ENCODE data around the gene LRRC49. TPM values are rescaled to one million over a fixed set of nuclear protein-coding genes. Genes with fewer than 3 reads are reported as not detected.

LRRC49 gene
- total RNA-seq, 2 donors from 2014 or later, result 5.2 to 6.9 TPM

DNA sequence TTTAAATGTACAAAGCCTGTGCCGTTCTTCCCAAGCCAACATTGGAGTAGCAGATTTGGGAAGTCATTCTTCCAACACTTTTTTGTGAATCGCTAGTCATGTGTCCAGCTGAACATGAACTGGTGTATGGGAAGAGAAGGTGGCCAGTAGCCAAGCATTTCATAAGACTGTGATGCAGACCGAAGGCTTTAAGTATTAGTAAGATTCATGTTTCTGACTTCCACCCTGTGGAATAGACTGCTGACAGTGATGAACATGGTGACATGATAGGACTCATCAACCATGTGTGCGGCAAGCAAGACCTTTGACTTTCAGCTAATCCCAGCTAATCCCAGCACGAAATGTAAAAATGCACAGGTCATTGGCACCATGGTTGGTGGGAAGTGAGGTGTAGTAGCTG lies 174.4 kb downstream of the LRRC49 start:
- no peak for ATAC-seq
- no peaks in the 10 kb centered on the region for H3K36me3 Mint-ChIP-seq (ENCODE audit: low read depth)
- no peak overlapping the region for H3K27ac Mint-ChIP-seq
- H3K9me3 ChIP-seq (ENCODE audit: control insufficient read depth, low read length, poor library complexity, severe bottlenecking), result no peaks in the 10 kb centered on the region
- H3K4me3 Mint-ChIP-seq, result no peak overlapping the region
- DNase-seq, result no peak
- no peaks in the 10 kb centered on the region for H3K4me1 Mint-ChIP-seq
- H3K27me3 Mint-ChIP-seq, result peaks cover 20% of the 10 kb centered on the region

DNA sequence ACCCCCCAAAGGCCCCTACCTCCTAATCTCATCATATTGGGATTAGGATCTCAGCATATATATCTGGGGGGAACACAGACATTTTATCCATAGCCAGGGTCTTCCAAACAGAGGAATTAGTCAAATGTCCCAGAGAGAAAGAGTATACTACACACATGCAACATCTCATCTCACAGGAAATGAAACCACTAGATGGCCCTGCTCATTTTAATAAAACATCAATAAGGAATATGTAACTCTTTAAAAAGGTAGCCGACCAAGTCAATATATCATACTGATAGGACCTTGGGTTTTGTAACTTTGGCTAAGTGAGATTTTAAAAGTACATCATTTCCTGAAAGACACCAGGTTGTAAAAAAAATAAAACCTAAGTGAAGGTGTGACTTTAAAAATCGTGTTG lies 177.1 kb downstream of the LRRC49 start:
- no peak overlapping the region for H3K4me3 Mint-ChIP-seq
- DNase-seq, result no peak
- no peak for ATAC-seq

DNA sequence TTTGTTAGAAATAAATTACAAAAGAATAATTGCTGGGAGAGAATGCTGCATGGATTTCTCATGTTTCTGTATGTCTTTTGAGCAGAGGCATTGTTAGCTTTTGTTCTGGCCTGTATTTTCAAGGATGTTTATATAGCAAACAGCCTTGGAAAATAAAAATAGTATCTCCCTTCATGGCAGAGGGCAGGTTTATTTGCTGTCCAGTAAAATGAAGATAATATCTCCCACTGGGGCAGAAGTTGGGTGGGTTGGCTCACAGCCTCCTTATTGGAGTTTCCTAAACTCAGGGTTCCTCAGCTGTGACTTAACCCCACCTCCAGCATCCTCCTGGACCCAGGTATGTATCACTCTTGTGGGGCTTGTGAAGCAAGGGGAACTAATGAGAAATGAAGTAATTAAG lies 178.9 kb downstream of the LRRC49 start:
- no peak overlapping the region for H3K27ac Mint-ChIP-seq
- peaks cover 19% of the 10 kb centered on the region for H3K27me3 Mint-ChIP-seq
- ATAC-seq (no peak), DNase-seq (no peak)
- no peaks in the 10 kb centered on the region for H3K36me3 Mint-ChIP-seq (ENCODE audit: low read depth)
- no peak overlapping the region for H3K4me3 Mint-ChIP-seq
- H3K4me1 Mint-ChIP-seq, result no peaks in the 10 kb centered on the region
- no peaks in the 10 kb centered on the region for H3K9me3 ChIP-seq (ENCODE audit: control insufficient read depth, low read length, poor library complexity, severe bottlenecking)

More for the DNA sequence above, 177.1 kb downstream of the LRRC49 start:
- no peak overlapping the region for H3K27ac Mint-ChIP-seq
- H3K4me1 Mint-ChIP-seq, result no peaks in the 10 kb centered on the region
- H3K9me3 ChIP-seq (ENCODE audit: control insufficient read depth, low read length, poor library complexity, severe bottlenecking), result no peaks in the 10 kb centered on the region
- peaks cover 15% of the 10 kb centered on the region for H3K27me3 Mint-ChIP-seq
- H3K36me3 Mint-ChIP-seq (ENCODE audit: low read depth), result no peaks in the 10 kb centered on the region

DNA sequence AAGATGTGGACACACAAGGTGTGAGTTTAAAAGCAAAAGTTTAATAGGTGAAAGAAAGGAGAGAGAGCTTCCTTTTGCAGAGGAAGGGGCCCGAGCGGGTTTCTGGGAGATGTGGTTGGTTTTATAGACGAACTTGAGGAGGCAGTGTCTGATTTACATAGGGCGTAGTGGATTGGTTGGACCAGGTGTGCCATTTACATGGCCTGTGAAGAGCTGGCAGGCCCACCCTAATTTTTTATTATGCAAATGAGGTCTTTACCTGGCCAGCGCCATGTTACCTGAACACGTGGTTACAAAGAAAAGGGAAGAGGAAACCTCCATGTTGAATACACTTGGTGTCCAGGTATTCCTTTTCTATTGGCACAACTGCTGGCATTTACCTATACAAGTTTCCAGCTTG lies 179.8 kb downstream of the LRRC49 start:
- ATAC-seq (no peak), DNase-seq (no peak)
- H3K9me3 ChIP-seq (ENCODE audit: control insufficient read depth, low read length, poor library complexity, severe bottlenecking), result no peaks in the 10 kb centered on the region
- H3K4me3 Mint-ChIP-seq, result no peak overlapping the region
- H3K27ac Mint-ChIP-seq, result no peak overlapping the region
- H3K4me1 Mint-ChIP-seq, result no peaks in the 10 kb centered on the region
- H3K36me3 Mint-ChIP-seq (ENCODE audit: low read depth), result no peaks in the 10 kb centered on the region
- peaks cover 14% of the 10 kb centered on the region for H3K27me3 Mint-ChIP-seq

DNA sequence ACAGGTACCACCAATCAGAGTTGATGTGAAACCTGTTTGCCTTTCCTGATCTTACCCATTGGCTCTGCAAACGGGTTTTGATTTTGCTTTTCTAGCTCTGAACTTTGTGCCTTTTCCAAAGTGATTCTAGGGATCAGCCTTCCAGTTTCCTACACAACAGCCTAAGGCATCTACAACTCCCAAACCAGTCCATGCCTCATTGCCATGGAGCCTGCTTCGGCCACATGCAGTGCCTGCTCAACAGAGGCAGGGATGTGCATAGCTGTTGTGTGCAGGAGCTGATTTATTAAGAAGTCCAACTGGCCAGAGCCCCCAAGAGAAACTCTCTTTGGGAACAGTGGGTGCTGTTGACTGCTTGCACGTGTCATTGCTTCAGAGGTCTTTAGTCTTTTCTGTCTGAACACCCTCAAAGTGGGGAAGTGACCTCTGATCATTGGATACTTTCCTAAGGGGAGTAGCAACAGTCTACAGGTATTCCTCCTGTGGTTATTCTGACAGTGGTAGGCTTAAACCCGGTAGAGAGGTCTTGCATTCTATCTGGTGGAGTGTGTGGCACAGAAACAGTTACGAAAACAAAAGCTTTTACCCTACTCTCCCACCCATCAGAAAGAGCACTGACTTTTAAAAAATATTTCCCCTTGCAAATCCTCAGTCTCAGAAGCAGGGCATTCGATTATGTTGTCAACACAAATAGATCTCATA lies 186.0 kb downstream of the LRRC49 start:
- no peak overlapping the region for H3K27ac Mint-ChIP-seq
- H3K4me3 Mint-ChIP-seq, result no peak overlapping the region
- no peaks in the 10 kb centered on the region for H3K4me1 Mint-ChIP-seq
- ATAC-seq (no peak), DNase-seq (no peak)
- no peaks in the 10 kb centered on the region for H3K36me3 Mint-ChIP-seq (ENCODE audit: low read depth)
- H3K9me3 ChIP-seq (ENCODE audit: control insufficient read depth, low read length, poor library complexity, severe bottlenecking), result no peaks in the 10 kb centered on the region
- peaks cover 9% of the 10 kb centered on the region for H3K27me3 Mint-ChIP-seq

DNA sequence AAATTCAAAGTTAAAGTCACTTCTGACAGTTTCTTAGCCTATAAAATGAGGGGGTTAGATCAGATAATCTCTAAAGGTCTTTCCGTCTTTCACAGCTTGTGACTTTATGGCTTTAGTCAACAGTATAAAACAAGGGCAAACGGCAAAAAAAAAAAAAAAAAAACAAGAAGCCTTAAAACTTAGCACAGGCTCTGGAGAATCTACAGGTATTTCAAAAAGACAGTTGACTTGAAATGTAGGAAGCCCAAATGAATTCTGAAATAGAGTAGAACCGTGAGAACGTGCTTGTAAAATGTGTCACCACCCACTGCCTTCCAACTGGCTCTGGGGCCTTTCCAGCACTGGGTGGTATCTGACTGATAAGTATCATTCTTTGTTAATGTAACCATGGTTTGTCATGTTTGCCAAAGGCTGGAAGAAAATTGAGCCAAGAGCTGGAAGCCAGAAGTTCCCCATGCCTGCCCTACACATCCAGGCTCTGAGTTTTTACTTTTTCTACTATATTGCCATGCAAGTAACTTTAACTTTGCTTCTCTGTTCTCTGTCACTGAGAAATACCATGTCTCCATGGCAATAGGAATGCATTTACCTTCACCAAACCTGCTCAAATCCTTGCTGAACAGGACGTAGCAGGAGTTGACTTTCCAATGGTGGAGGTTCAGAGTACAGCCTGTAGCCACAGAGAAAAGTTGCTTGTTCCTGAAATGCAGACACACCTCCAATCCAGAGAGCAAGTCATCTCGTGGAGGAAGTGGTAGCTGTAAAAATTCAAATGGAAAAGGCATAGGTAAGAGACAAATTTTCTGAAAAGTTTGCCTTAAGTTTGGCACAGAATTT lies 186.8 kb downstream of the LRRC49 start:
- H3K27ac Mint-ChIP-seq, result no peak overlapping the region
- H3K4me3 Mint-ChIP-seq, result no peak overlapping the region
- peaks cover 2% of the 10 kb centered on the region for H3K36me3 Mint-ChIP-seq (ENCODE audit: low read depth)
- no peak for ATAC-seq
- no peaks in the 10 kb centered on the region for H3K9me3 ChIP-seq (ENCODE audit: control insufficient read depth, low read length, poor library complexity, severe bottlenecking)
- no peaks in the 10 kb centered on the region for H3K4me1 Mint-ChIP-seq
- peaks cover 11% of the 10 kb centered on the region for H3K27me3 Mint-ChIP-seq
- no peak for DNase-seq

DNA sequence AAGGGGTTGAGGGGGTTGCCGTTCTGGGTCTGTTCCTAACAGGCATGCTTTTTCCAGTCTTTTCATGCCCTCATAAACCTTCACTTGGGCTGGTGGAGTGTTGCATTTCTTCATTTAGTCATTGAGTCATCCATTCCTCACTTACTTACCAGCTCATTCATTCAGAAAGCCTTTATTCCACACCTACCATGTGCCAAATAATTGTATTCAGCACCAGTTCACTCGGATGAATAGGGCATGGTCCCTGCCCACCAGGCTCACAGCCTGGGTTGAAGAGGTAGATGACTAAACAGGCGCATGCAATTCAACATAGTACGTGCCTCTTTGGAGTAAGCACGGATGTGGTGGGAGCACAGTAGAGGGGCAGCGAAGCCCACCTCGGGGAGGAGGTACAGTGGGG lies 187.5 kb downstream of the LRRC49 start:
- Mint-ChIP-seq H3K27ac (no peak overlapping the region), H3K36me3 (ENCODE audit: low read depth) (peaks cover 2% of the 10 kb centered on the region), H3K4me3 (no peak overlapping the region), H3K4me1 (no peaks in the 10 kb centered on the region), H3K27me3 (peaks cover 9% of the 10 kb centered on the region)
- DNase-seq (no peak), ATAC-seq (no peak)
- H3K9me3 ChIP-seq (ENCODE audit: control insufficient read depth, low read length, poor library complexity, severe bottlenecking), result no peaks in the 10 kb centered on the region

DNA sequence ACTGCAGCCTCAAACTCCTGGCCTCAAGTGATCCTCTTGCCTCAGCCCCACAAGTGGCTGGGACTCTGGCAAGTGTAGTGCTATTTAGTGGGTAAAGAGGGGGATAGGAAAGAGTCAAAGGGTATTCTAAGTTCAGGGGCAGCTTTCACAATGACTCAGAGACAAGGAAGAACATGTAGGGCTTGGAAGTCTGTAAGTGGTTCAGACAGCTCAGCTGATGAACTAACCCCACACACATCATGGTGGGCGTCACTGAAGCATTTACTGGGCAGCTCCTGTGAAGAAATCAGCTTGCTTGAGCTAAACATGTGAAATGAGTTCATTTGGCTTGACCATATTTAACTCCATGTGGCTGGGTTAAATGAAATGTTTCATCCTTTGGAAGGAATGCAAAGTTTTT lies 188.1 kb downstream of the LRRC49 start:
- ATAC-seq, result no peak

DNA sequence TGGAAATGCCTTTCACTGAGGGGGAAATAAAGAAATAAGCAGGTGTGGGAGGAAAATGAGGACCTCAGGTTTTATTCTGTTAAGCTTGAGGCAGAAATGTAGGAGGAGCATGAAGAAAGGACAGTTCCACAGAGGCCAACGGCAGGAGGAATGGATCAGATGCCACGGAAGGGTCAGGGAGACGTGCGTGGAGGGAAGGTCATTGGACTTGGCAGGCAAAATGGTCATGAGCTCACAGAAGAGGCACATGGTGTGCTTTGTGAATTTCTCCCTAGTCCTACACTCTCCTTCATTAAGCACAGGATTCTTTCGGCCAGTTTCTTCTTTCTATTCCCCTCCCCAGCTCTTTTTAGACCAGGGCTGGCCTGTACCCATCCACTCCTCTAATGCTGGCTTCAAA lies 190.2 kb downstream of the LRRC49 start:
- DNase-seq (no peak), ATAC-seq (no peak)
- Mint-ChIP-seq H3K27me3 (peaks cover 7% of the 10 kb centered on the region), H3K27ac (no peak overlapping the region), H3K4me3 (no peak overlapping the region), H3K36me3 (ENCODE audit: low read depth) (peaks cover 2% of the 10 kb centered on the region), H3K4me1 (no peaks in the 10 kb centered on the region)
- H3K9me3 ChIP-seq (ENCODE audit: control insufficient read depth, low read length, poor library complexity, severe bottlenecking), result no peaks in the 10 kb centered on the region

More for the DNA sequence above, 188.1 kb downstream of the LRRC49 start:
- peaks cover 2% of the 10 kb centered on the region for H3K36me3 Mint-ChIP-seq (ENCODE audit: low read depth)
- DNase-seq, result no peak
- H3K27ac Mint-ChIP-seq, result no peak overlapping the region
- H3K9me3 ChIP-seq (ENCODE audit: control insufficient read depth, low read length, poor library complexity, severe bottlenecking), result no peaks in the 10 kb centered on the region
- no peak overlapping the region for H3K4me3 Mint-ChIP-seq
- H3K27me3 Mint-ChIP-seq, result peaks cover 7% of the 10 kb centered on the region
- no peaks in the 10 kb centered on the region for H3K4me1 Mint-ChIP-seq

DNA sequence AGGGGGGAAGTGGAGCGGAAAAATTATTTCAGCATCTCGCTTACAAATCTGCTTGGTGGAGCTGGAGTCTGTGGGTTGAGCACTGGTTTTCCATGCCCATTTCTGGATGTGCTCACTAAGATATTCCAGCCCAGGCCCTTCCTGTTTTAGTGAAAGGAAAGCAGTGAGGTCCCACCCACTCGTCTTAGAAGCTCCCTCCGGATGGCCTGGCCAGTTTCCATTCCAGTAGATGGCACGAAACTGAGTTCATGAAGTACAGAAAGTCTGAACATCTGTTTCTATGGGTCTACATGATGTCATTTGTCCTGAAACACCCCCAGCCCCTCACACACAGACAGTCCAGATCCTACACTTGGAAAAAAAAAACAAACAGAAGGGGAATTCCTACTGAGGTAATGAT lies 190.7 kb downstream of the LRRC49 start:
- Mint-ChIP-seq H3K27me3 (peaks cover 7% of the 10 kb centered on the region), H3K4me3 (no peak overlapping the region)

DNA sequence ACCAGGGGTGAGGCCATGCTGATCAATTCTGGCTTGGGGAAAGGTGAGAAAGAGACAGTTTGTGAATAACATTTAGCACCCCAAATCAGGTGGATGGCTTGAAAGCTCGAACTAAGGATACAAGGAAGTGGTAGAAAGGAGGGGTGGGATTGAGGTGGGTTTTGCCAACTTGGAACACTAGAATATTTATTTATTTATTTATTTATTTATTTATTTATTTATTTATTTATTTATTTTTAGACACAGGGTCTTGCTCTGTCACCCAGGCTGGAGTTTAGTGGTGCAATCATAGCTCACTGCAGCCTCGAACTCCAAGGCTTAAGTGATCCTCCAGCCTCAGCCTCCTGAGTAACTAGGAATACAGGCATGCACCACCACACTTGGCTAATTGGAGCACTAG lies 191.6 kb downstream of the LRRC49 start:
- no peaks in the 10 kb centered on the region for H3K4me1 Mint-ChIP-seq
- peaks cover 2% of the 10 kb centered on the region for H3K36me3 Mint-ChIP-seq (ENCODE audit: low read depth)
- ATAC-seq (no peak), DNase-seq (no peak)
- H3K27ac Mint-ChIP-seq, result no peak overlapping the region
- no peaks in the 10 kb centered on the region for H3K9me3 ChIP-seq (ENCODE audit: control insufficient read depth, low read length, poor library complexity, severe bottlenecking)
- H3K4me3 Mint-ChIP-seq, result no peak overlapping the region
- H3K27me3 Mint-ChIP-seq, result peaks cover 7% of the 10 kb centered on the region

More for the DNA sequence above, 190.7 kb downstream of the LRRC49 start:
- ATAC-seq (no peak), DNase-seq (no peak)
- H3K9me3 ChIP-seq (ENCODE audit: control insufficient read depth, low read length, poor library complexity, severe bottlenecking), result no peaks in the 10 kb centered on the region
- Mint-ChIP-seq H3K4me1 (no peaks in the 10 kb centered on the region), H3K27ac (no peak overlapping the region), H3K36me3 (ENCODE audit: low read depth) (peaks cover 2% of the 10 kb centered on the region)

DNA sequence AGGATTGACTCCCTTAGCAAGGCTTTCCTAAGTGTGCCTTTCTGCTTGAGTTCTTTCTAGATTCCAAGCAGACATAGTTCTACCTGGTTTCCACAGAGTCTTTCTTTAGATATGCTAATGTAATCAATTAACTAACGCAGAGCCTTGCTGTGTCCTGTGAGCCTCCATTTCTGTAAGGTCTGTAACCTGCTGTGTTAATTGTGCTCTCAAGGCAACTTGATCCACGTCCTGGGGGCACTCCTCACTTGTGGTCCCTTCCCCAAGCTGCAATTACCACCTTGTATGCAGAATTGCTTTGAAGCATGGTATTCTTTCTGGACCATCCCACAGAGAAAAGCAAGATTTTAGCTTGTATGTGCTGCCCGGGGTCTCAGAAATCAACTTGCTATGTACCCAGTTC lies 193.2 kb downstream of the LRRC49 start:
- H3K27ac Mint-ChIP-seq, result no peak overlapping the region
- no peaks in the 10 kb centered on the region for H3K4me1 Mint-ChIP-seq
- DNase-seq (no peak), ATAC-seq (no peak)
- H3K4me3 Mint-ChIP-seq, result no peak overlapping the region
- peaks cover 7% of the 10 kb centered on the region for H3K27me3 Mint-ChIP-seq
- peaks cover 2% of the 10 kb centered on the region for H3K36me3 Mint-ChIP-seq (ENCODE audit: low read depth)
- H3K9me3 ChIP-seq (ENCODE audit: control insufficient read depth, low read length, poor library complexity, severe bottlenecking), result no peaks in the 10 kb centered on the region

DNA sequence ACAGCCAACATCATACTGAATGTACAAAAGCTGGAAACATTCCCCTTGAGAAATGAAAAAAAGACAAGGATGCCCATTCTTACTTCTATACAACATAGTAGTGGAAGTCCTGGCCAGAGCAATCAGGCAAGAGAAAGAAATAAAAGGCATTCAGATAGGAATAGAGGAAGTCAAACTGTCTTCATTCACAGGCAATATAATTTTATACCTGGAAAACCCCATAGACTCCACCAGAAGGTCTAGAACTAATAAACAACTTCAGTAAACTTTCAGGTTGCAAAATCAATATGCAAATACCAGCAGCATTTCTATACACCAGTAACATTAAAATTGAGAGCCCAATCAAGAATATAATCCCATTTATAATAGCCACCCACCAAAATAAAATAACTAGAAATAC lies 195.5 kb downstream of the LRRC49 start:
- ATAC-seq (no peak), DNase-seq (no peak)
- H3K9me3 ChIP-seq (ENCODE audit: control insufficient read depth, low read length, poor library complexity, severe bottlenecking), result no peaks in the 10 kb centered on the region
- H3K36me3 Mint-ChIP-seq (ENCODE audit: low read depth), result peaks cover 2% of the 10 kb centered on the region
- peaks cover 7% of the 10 kb centered on the region for H3K27me3 Mint-ChIP-seq
- H3K4me1 Mint-ChIP-seq, result no peaks in the 10 kb centered on the region
- no peak overlapping the region for H3K27ac Mint-ChIP-seq
- H3K4me3 Mint-ChIP-seq, result no peak overlapping the region

DNA sequence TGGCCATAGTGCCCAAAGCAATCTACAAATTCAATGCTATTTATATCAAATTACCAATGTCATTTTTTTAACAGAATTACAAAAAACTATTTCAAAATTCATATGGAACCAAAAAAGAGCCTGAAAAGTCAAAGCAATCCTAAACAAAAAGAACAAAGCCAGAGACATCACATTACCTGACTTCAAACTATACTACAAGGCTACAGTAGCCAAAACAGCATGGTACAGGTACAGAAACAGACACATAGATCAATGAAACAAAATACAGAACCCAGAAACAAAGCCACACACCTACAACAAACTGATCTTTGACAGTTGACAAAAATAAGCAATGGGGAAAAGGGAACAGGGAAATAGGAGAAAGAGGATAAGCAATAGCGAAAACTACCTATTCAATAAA lies 196.1 kb downstream of the LRRC49 start:
- ATAC-seq (no peak), DNase-seq (no peak)
- Mint-ChIP-seq H3K4me3 (no peak overlapping the region), H3K4me1 (no peaks in the 10 kb centered on the region), H3K27me3 (peaks cover 11% of the 10 kb centered on the region), H3K36me3 (ENCODE audit: low read depth) (peaks cover 2% of the 10 kb centered on the region), H3K27ac (no peak overlapping the region)
- H3K9me3 ChIP-seq (ENCODE audit: control insufficient read depth, low read length, poor library complexity, severe bottlenecking), result no peaks in the 10 kb centered on the region
